ENCODE data around the gene SCGB2A2.

SCGB2A2 gene

DNA sequence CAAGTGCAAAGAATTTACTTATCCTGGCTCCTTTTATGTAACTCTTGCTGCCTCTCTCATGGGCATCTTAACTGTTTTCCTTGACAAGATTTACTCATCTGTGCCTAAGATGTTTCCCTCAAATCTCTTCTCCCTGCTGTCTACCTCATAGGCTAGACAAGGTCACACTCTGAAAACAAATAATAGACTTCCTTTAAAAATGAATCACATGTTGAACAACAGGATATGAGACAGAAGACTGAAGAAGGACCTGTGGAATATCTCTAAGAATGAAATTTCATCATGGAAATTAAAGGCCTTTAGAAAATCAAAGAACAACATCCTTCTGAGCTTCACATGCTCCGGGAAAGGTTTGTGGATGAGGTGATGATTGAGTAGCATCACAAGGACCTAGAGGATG lies 6.0 kb upstream of the SCGB2A2 start:
- TF ChIP-seq CTCF (IDR thresholded peaks at IDR 0.05; ENCODE audit: low read depth, low read length), result no peak
- no peak overlapping the region for H3K4me3 ChIP-seq (ENCODE audit: low read depth, low read length)

DNA sequence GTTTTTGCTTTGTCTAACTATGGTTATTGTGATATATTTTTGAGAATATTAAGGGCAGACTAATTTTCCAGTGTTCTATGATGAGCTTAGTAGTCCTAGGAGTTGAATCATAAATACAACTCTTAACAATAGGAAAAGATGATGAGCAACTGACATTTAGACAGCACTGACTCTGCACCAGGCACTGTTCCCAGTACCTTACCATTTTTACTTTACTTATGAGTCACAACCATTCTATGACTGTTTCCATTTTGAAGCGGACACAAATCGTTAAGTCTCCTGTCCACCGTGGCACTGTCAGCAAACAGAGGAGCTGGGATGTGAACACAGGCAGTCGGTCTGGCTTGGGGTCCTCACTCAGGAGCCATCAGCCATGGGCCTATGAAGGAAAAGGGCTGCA lies 3.4 kb upstream of the SCGB2A2 start:
- no peak for TF ChIP-seq CTCF (IDR thresholded peaks at IDR 0.05; ENCODE audit: low read depth, low read length)

DNA sequence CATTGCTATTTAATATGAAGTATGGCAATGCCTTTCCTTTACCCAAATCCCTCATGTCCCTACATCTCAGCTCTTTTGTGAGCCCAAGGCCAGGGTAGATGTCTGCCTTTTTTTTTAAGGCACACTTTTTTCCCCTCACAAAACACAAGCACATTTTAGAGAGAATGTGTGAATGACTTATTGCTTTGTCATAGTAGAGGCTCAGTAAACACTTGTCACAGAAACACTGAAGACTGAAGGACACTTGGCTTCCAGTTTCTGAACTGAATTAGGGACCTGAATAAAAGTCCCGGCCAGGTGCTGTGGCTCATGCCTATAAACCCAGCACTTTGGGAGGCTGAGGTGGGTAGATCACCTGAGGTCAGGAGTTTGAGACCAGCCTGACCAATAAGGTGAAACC lies 2.9 kb upstream of the SCGB2A2 start:
- H3K4me3 ChIP-seq (ENCODE audit: low read depth, low read length), result no peak overlapping the region
- no peak for TF ChIP-seq CTCF (IDR thresholded peaks at IDR 0.05; ENCODE audit: low read depth, low read length)

More for the DNA sequence above, 3.4 kb upstream of the SCGB2A2 start:
- H3K4me3 ChIP-seq (ENCODE audit: low read depth, low read length), result no peak overlapping the region

DNA sequence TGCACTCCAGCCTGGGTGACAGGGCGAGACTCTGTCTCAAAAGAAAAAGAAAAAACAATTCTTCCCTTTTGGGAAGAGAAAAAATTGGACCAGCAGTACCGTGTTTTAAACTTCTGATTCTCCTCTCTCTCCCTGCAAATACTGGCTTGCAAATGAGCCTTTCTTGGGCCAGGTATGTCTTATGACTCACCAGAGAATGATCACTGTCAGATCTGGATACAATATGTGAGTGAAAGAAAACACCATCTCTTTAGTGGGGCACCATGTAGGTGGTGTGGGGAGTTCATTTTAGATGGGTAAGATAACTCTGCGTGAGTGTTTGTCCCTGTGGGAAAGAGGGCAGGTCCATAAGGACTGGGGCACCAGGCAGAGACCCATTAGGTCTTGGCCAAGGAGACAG lies 2.4 kb upstream of the SCGB2A2 start:
- TF ChIP-seq CTCF (IDR thresholded peaks at IDR 0.05; ENCODE audit: low read depth, low read length), result no peak
- H3K4me3 ChIP-seq (ENCODE audit: low read depth, low read length), result no peak overlapping the region

DNA sequence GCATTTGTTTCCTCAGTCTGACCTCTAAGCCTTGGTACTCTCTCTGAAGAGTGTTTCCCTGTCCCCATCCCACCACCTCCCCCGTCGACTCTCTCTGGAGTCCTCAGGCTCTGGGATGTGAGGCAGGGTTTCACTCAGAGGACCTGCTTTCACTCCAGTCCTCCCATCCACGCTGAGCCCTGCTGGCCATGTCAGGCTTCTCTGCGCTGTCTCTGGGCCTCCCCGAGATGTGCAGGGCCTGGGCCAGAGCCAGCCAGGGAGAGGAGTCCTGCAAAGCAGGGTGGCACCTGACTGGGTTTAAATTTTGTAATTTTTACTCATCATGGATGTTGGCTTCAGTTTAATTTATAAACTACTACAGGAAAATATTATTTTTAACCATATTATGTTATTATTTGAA lies 3.3 kb downstream of the SCGB2A2 start:
- H3K4me3 ChIP-seq (ENCODE audit: low read depth, low read length), result no peak overlapping the region
- TF ChIP-seq CTCF (IDR thresholded peaks at IDR 0.05; ENCODE audit: low read depth, low read length), result no peak

DNA sequence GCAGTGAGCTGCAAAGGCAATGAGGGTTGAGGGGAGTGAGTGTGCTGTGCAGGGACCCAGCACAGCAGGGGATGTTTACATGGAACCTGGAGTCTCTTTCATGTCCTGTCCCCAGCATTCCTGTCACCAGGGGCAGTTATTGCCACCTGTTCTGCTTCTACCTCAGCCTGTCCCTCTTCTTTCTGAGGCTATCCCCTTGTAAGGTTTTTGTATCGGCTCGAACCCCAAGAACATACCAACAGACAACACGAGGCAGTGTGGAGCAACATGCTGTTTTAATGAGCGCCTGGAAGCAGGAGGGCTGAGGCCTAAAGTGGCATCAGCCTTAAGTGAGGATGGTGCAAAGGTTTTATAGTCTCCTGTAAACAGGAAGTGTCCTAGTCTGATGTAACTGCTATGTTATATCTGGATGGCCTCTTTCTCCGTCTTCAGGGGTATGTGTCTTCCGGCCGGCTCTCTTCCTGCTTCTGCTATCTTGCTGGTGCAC lies 3.9 kb downstream of the SCGB2A2 start:
- TF ChIP-seq CTCF (IDR thresholded peaks at IDR 0.05; ENCODE audit: low read depth, low read length), result no peak
- H3K4me3 ChIP-seq (ENCODE audit: low read depth, low read length), result no peak overlapping the region

- no peak overlapping the region for H3K4me3 ChIP-seq (ENCODE audit: low read depth, low read length)
- TF ChIP-seq CTCF (IDR thresholded peaks at IDR 0.05; ENCODE audit: low read depth, low read length), result no peak
These were observed 10.5 kb downstream of the SCGB2A2 start for GRCh38 chr11:62280452-62280851.

Measured in WI38 (cell line).